Hepatocyte (in vitro differentiated cells): ENCODE measurements around the gene CASTOR1.

Source experiments
- EZH2 ChIP-seq: fragments of 200-600 bp; sonication (generic); IDR thresholded peaks from 2 replicates; pipeline ENCODE4 v1.6.1; 2016; ENCODE audit warnings: antibody characterized with exemption, mild to moderate bottlenecking, borderline replicate concordance
- EZH2phosphoT487 ChIP-seq: fragments of 200-600 bp; sonication (generic); IDR thresholded peaks from one replicate; pipeline ENCODE4 v1.6.1; 2018; ENCODE audit warnings: antibody characterized with exemption, mild to moderate bottlenecking, low read depth, moderate library complexity; ENCODE audit not compliant: unreplicated experiment, severe bottlenecking
- TF ChIP-seq, protein P1 (sequence below): fragments of 200-600 bp; sonication (generic); IDR thresholded peaks from 2 replicates; pipeline ENCODE4 v1.5.1; 2016; ENCODE audit warnings: antibody characterized with exemption, mild to moderate bottlenecking; ENCODE audit not compliant: poor library complexity

DNA sequence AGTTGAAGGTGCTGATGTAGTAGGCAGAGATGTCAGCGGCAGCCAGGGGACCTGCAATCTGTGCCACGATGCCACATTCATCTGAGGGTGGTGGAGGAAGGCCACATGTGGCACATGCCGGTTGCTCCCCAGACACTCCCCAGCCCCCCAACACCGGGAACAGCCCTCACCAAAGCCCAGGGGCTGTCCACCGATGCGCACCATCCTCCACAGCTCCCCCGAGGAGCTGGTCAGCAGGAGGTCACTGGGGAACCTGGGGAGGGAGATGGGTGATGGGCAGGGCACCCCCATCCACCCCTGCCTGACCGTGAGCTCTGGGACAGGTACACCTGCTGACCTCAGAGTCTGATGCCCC is 3.5 kb downstream of the CASTOR1 start:
- TF ChIP-seq, protein P1, sequence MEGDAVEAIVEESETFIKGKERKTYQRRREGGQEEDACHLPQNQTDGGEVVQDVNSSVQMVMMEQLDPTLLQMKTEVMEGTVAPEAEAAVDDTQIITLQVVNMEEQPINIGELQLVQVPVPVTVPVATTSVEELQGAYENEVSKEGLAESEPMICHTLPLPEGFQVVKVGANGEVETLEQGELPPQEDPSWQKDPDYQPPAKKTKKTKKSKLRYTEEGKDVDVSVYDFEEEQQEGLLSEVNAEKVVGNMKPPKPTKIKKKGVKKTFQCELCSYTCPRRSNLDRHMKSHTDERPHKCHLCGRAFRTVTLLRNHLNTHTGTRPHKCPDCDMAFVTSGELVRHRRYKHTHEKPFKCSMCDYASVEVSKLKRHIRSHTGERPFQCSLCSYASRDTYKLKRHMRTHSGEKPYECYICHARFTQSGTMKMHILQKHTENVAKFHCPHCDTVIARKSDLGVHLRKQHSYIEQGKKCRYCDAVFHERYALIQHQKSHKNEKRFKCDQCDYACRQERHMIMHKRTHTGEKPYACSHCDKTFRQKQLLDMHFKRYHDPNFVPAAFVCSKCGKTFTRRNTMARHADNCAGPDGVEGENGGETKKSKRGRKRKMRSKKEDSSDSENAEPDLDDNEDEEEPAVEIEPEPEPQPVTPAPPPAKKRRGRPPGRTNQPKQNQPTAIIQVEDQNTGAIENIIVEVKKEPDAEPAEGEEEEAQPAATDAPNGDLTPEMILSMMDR: no peak
- TF ChIP-seq EZH2 (no peak), EZH2phosphoT487 (no peak)
